SU-DHL-6 (cell line): ENCODE results near the gene RBM28.

Source experiments
- H2AFZ ChIP-seq: fragments of 200-600 bp; sonication (generic); 2 replicates; pipeline ENCODE4 v1.6.1; 2014; ENCODE audit warnings: low read depth, mild to moderate bottlenecking, moderate library complexity, mixed read lengths, antibody characterized with exemption, low read length; ENCODE audit not compliant: severe bottlenecking
- H3F3A ChIP-seq: fragments of 200-600 bp; shearing (Covaris generic); 2 replicates; pipeline ENCODE4 v1.6.0; 2016; ENCODE audit warnings: antibody characterized with exemption, mild to moderate bottlenecking; ENCODE audit not compliant: insufficient read depth
- H3K27ac ChIP-seq: fragments of 200-600 bp; sonication (generic); 2 replicates; pipeline ENCODE4 v1.5.1; 2016; ENCODE audit warnings: low read depth, mild to moderate bottlenecking, low read length, moderate library complexity, mixed read lengths
- H3K27me3 ChIP-seq: fragments of 200-600 bp; sonication (generic), shearing (Covaris generic); 2 replicates; pipeline ENCODE4 v1.6.0; 2014; ENCODE audit warnings: mild to moderate bottlenecking, low read length
- H3K36me3 ChIP-seq: fragments of 200-600 bp; sonication (generic); 2 replicates; pipeline ENCODE4 v1.6.1; 2014; ENCODE audit warnings: mild to moderate bottlenecking, low read length, mixed read lengths
- H3K4me2 ChIP-seq: fragments of 300-600, 200-600 bp; shearing (Covaris generic), sonication (generic); 2 replicates; pipeline ENCODE4 v1.6.0; 2014; ENCODE audit warnings: low read length, low read depth, mild to moderate bottlenecking; ENCODE audit not compliant: poor library complexity, severe bottlenecking
- H3K4me3 ChIP-seq: fragments of 200-600 bp; sonication (generic); 2 replicates; pipeline ENCODE4 v1.5.1; 2014; ENCODE audit warnings: antibody characterized with exemption, low read length, mild to moderate bottlenecking, mixed read lengths; ENCODE audit not compliant: insufficient read depth, poor library complexity, severe bottlenecking
- H3K79me2 ChIP-seq: fragments of 200-600 bp; sonication (generic); 2 replicates; pipeline ENCODE4 v1.6.1; 2014; ENCODE audit warnings: mild to moderate bottlenecking, low read length, moderate library complexity; ENCODE audit not compliant: insufficient read depth
- H3K9ac ChIP-seq: fragments of 200-600 bp; sonication (generic); 2 replicates; pipeline ENCODE4 v1.7.0; 2014; ENCODE audit warnings: mild to moderate bottlenecking, low read length
- H3K9me2 ChIP-seq: fragments of 200-600 bp; sonication (generic); replicated peaks from 2 replicates; pipeline ENCODE4 v1.6.1; 2014; ENCODE audit warnings: low read length; ENCODE audit not compliant: insufficient read depth
- H3K9me3 ChIP-seq: fragments of 200-600 bp; sonication (generic); 2 replicates; pipeline ENCODE4 v1.6.1; 2014; ENCODE audit warnings: low read length, mixed read lengths; ENCODE audit not compliant: insufficient read depth
- H4K20me1 ChIP-seq: fragments of 200-600 bp; sonication (generic); 2 replicates; pipeline ENCODE4 v1.6.1; 2014; ENCODE audit warnings: low read depth, mild to moderate bottlenecking, antibody characterized with exemption, low read length, moderate library complexity, mixed read lengths
- EZH2phosphoT487 ChIP-seq: fragments of 200-600 bp; sonication (generic), shearing (Covaris generic); conservative IDR thresholded peaks from 2 replicates; pipeline ENCODE4 v1.6.1; 2018; ENCODE audit warnings: mild to moderate bottlenecking, antibody characterized with exemption, low read length, moderate library complexity, mixed read lengths
- TF ChIP-seq, protein P1 (sequence below): fragments of 200-600 bp; sonication (generic); IDR thresholded peaks from one replicate; pipeline ENCODE4 v1.5.1; 2017; ENCODE audit warnings: antibody characterized with exemption, mild to moderate bottlenecking, low read length, moderate library complexity; ENCODE audit not compliant: insufficient read depth, poor library complexity, severe bottlenecking

RBM28 gene

GRCh38 chr7:128380483-128381106 lies 36.9 kb upstream of the RBM28 start:
- Histone ChIP-seq H4K20me1 (no peaks in the 10 kb centered on the region), H3K79me2 (no peaks in the 10 kb centered on the region), H3K4me3 (no peak overlapping the region), H3K36me3 (no peaks in the 10 kb centered on the region), H3K27ac (no peak overlapping the region), H3K4me2 (no peak overlapping the region), H3K27me3 (no peaks in the 10 kb centered on the region), H3K9ac (no peak overlapping the region), H2AFZ (no peak overlapping the region), H3K9me2 (no peaks in the 10 kb centered on the region), H3K9me3 (no peaks in the 10 kb centered on the region), H3F3A (no peaks in the 10 kb centered on the region)
- TF ChIP-seq, protein P1, sequence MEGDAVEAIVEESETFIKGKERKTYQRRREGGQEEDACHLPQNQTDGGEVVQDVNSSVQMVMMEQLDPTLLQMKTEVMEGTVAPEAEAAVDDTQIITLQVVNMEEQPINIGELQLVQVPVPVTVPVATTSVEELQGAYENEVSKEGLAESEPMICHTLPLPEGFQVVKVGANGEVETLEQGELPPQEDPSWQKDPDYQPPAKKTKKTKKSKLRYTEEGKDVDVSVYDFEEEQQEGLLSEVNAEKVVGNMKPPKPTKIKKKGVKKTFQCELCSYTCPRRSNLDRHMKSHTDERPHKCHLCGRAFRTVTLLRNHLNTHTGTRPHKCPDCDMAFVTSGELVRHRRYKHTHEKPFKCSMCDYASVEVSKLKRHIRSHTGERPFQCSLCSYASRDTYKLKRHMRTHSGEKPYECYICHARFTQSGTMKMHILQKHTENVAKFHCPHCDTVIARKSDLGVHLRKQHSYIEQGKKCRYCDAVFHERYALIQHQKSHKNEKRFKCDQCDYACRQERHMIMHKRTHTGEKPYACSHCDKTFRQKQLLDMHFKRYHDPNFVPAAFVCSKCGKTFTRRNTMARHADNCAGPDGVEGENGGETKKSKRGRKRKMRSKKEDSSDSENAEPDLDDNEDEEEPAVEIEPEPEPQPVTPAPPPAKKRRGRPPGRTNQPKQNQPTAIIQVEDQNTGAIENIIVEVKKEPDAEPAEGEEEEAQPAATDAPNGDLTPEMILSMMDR = no peak
- TF ChIP-seq EZH2phosphoT487 = no peak

DNA sequence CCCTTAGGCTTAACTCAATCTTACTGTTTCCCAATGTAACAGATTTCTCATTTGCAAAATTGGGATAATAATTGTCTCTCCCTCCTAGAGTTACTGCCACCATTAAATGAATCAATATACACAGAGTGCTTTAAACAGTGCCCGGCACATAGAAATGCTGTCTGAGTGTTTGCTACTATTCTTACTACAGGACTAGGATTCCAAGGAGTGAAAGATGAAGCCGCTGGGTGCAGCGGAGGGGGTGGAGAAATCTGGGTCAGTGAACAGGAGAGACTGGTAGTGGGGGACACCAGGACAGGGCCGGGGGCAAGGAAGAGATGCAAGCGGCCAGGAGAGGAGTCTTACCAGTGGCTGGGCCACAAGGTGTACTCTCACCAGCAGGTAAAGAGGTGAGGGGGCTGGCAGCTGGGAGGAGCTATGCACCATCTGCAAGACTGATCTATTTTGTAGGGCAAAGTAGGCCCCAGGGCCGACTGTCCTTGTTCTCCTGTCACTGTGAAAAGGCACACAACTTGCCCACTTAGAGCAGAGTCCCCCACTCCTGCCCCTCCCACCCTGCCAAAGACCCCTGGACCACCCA lies 36.3 kb upstream of the RBM28 start:
- H3K9ac ChIP-seq = no peak overlapping the region
- no peak for TF ChIP-seq EZH2phosphoT487
- TF ChIP-seq, protein P1 = no peak

GRCh38 chr7:128378637-128379036 lies 34.9 kb upstream of the RBM28 start:
- Histone ChIP-seq H3K9me2 (no peaks in the 10 kb centered on the region), H2AFZ (no peak overlapping the region), H3K4me3 (no peak overlapping the region), H3K79me2 (no peaks in the 10 kb centered on the region), H3K4me2 (no peak overlapping the region), H3F3A (no peaks in the 10 kb centered on the region), H3K9ac (no peak overlapping the region), H3K27ac (no peak overlapping the region), H3K27me3 (no peaks in the 10 kb centered on the region), H3K9me3 (no peaks in the 10 kb centered on the region), H4K20me1 (no peaks in the 10 kb centered on the region), H3K36me3 (no peaks in the 10 kb centered on the region)
- TF ChIP-seq, protein P1 = no peak
- TF ChIP-seq EZH2phosphoT487 = no peak

More for the DNA sequence above, 36.3 kb upstream of the RBM28 start:
- H3K4me2 ChIP-seq = no peak overlapping the region
- no peaks in the 10 kb centered on the region for H3K27me3 ChIP-seq
- no peak overlapping the region for H3K4me3 ChIP-seq
- H3K9me2 ChIP-seq = no peaks in the 10 kb centered on the region
- no peak overlapping the region for H3K27ac ChIP-seq
- H2AFZ ChIP-seq = no peak overlapping the region
- H4K20me1 ChIP-seq = no peaks in the 10 kb centered on the region
- no peaks in the 10 kb centered on the region for H3F3A ChIP-seq
- no peaks in the 10 kb centered on the region for H3K36me3 ChIP-seq
- no peaks in the 10 kb centered on the region for H3K9me3 ChIP-seq
- H3K79me2 ChIP-seq = no peaks in the 10 kb centered on the region
